ENCODE measurements around the gene MKLN1.

Gene MKLN1

GRCh38 chr7:131374821-131375220 is 47.1 kb downstream of the MKLN1 start:
- Histone ChIP-seq H3F3A (ENCODE audit: insufficient read depth) (peaks cover 16% of the 10 kb centered on the region; the same call in 1 of the 2 replicates), H4K20me1 (ENCODE audit: low read depth, low read length) (peaks cover 38% of the 10 kb centered on the region), H3K9ac (ENCODE audit: low read length) (no peak overlapping the region), H3K27ac (ENCODE audit: low read depth, low read length) (no peak overlapping the region), H3K4me3 (ENCODE audit: insufficient read depth, low read length, poor library complexity, severe bottlenecking) (no peak overlapping the region), H3K27me3 (ENCODE audit: low read length) (no peaks in the 10 kb centered on the region), H2AFZ (ENCODE audit: low read depth, low read length, severe bottlenecking) (no peak overlapping the region), H3K36me3 (ENCODE audit: low read length) (0 out of 2 replicates have a peak, but pooled peaks cover 5% of the 10 kb centered on the region), H3K4me2 (ENCODE audit: low read depth, low read length, poor library complexity, severe bottlenecking) (no peak overlapping the region), H3K79me2 (ENCODE audit: insufficient read depth, low read length) (peaks cover 47% of the 10 kb centered on the region), H3K9me2 (replicated peaks; ENCODE audit: insufficient read depth, low read length) (no peaks in the 10 kb centered on the region), H3K9me3 (ENCODE audit: insufficient read depth, low read length) (no peaks in the 10 kb centered on the region)
- TF ChIP-seq CTCF (IDR thresholded peaks at IDR 0.05; ENCODE audit: insufficient read depth, low read length, poor library complexity, severe bottlenecking): no peak
- no peak for TF ChIP-seq EZH2phosphoT487 (conservative IDR thresholded peaks at IDR 0.05; ENCODE audit: low read length)

GRCh38 chr7:131381069-131381838 is 53.6 kb downstream of the MKLN1 start:
- Histone ChIP-seq H3K4me2 (ENCODE audit: low read depth, low read length, poor library complexity, severe bottlenecking) (no peak overlapping the region), H4K20me1 (ENCODE audit: low read depth, low read length) (no peaks in the 10 kb centered on the region; the same call in 1 of the 2 replicates), H3K79me2 (ENCODE audit: insufficient read depth, low read length) (peaks cover 5% of the 10 kb centered on the region), H3K27me3 (ENCODE audit: low read length) (no peaks in the 10 kb centered on the region), H3K27ac (ENCODE audit: low read depth, low read length) (no peak overlapping the region), H3K9ac (ENCODE audit: low read length) (no peak overlapping the region), H3K4me3 (ENCODE audit: insufficient read depth, low read length, poor library complexity, severe bottlenecking) (no peak overlapping the region), H3K9me2 (replicated peaks; ENCODE audit: insufficient read depth, low read length) (no peaks in the 10 kb centered on the region), H3K36me3 (ENCODE audit: low read length) (0 out of 2 replicates have a peak, but pooled peaks cover 3% of the 10 kb centered on the region), H2AFZ (ENCODE audit: low read depth, low read length, severe bottlenecking) (no peak overlapping the region), H3F3A (ENCODE audit: insufficient read depth) (no peaks in the 10 kb centered on the region), H3K9me3 (ENCODE audit: insufficient read depth, low read length) (no peaks in the 10 kb centered on the region)
- TF ChIP-seq EZH2phosphoT487 (conservative IDR thresholded peaks at IDR 0.05; ENCODE audit: low read length) (no peak), CTCF (IDR thresholded peaks at IDR 0.05; ENCODE audit: insufficient read depth, low read length, poor library complexity, severe bottlenecking) (no peak)

DNA sequence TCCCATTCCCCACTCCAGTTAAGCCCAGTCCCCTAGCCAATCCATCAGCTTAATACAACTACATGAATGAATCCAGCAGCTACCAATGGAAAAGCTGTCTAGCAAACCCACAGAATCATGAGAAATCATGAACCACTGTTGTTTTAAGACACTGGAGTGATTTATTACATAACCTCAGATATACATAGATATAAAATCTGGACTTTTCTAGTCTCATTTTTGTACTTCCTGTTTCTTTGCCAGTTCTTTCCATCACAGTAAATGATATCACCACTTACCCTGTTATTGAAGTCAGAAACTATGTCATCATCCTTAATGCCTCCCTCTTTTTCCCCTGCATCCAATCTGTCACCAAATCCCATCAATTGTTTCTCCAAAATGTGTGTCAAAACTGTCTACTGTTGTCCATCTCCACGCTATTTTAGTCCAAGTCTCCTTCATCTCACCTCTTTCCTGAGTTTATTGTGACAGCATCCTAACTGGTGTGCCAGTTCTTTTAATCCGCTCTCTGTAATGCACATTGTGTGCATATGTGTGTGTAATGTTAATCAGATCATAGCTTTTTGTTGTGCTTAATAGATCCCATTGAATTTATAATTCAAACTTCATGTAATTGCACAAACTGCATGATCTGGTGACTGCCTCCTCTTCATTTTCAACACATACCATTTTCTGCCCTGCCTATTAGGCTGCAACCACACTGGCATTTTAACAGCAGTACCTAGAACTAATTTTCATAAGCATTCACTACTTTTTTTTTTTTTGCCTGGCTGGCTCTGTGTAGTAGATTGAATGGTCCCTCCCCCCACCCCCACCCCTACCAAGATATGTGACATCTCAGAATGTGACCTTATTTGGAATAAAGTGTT is 56.0 kb downstream of the MKLN1 start:
- peaks cover 5% of the 10 kb centered on the region for H3K79me2 ChIP-seq (ENCODE audit: insufficient read depth, low read length)
- H3K4me2 ChIP-seq (ENCODE audit: low read depth, low read length, poor library complexity, severe bottlenecking): no peak overlapping the region
- H4K20me1 ChIP-seq (ENCODE audit: low read depth, low read length): no peaks in the 10 kb centered on the region
- no peaks in the 10 kb centered on the region for H3K9me2 ChIP-seq (replicated peaks; ENCODE audit: insufficient read depth, low read length)
- H3K9ac ChIP-seq (ENCODE audit: low read length): no peak overlapping the region
- no peak overlapping the region for H2AFZ ChIP-seq (ENCODE audit: low read depth, low read length, severe bottlenecking)
- no peaks in the 10 kb centered on the region for H3K9me3 ChIP-seq (ENCODE audit: insufficient read depth, low read length)
- no peaks in the 10 kb centered on the region for H3K27me3 ChIP-seq (ENCODE audit: low read length)
- no peak overlapping the region for H3K27ac ChIP-seq (ENCODE audit: low read depth, low read length)
- TF ChIP-seq CTCF (IDR thresholded peaks at IDR 0.05; ENCODE audit: insufficient read depth, low read length, poor library complexity, severe bottlenecking): no peak
- no peak for TF ChIP-seq EZH2phosphoT487 (conservative IDR thresholded peaks at IDR 0.05; ENCODE audit: low read length)
- no peaks in the 10 kb centered on the region for H3K36me3 ChIP-seq (ENCODE audit: low read length)
- no peaks in the 10 kb centered on the region for H3F3A ChIP-seq (ENCODE audit: insufficient read depth)
- no peak overlapping the region for H3K4me3 ChIP-seq (ENCODE audit: insufficient read depth, low read length, poor library complexity, severe bottlenecking)

All from SU-DHL-6 (cell line).